ENCODE measurements around the gene SLC39A13. TPM values are rescaled to one million over a fixed set of nuclear protein-coding genes. Genes with fewer than 3 reads are reported as not detected.
A peak's percentile ranks its signal among the peaks of the same experiment; 100 is the strongest.

SLC39A13 gene
- total and polyA plus RNA-seq, 2 of the 13 experiments (the other 11 are each of a cell fraction or from before 2014, with no cell fraction given) = 15.3 to 30.5 TPM

DNA sequence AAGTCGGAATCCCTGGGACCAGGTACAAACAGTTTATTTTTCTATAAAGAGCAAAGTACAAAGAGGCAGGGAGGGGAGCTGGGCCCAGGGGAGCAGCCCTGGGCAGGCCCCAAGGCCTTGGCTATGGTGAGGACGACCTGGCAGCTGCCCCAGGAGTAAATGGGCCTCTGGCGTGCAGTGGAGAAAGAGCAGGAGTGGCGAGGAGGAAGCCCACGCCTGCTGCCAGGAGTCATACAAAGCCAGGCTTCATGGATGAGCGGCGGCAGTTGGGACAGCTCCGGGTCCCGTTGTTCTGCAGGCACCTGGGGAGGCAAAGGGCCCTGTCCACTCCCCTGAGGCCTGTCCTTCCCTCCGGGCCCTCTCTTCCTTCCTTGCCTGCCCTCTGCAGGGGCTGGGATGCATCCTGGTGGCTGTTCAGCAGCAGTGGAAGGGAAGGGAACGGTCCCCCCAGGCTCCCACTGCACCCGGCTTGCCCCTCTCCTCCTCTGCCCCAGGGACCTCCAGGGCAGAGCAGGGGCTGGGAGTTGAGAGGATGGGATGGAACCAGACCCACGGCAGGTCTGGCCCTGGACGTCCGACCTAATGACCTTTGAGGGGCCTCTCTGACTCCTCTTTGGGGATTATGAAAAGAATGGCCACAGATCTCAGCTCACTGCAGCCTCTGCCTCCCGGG is 29.5 kb downstream of the SLC39A13 start:
- Histone ChIP-seq H3K4me3 (replicated peaks in 1 of 3; ENCODE audit: insufficient read depth in 1 of 3, low read depth in 2 of 3, low read length in 3 of 3) (peak overlapping the region; percentile 70 to 80 (median 78)), H3K27ac (ENCODE audit: extremely low read length, insufficient read depth, low read length) (peak overlapping the region; percentile 97), H3K79me2 (ENCODE audit: insufficient read depth, low read length) (no peaks in the 10 kb centered on the region), H3K4me2 (ENCODE audit: low read depth, low read length) (peak overlapping the region; percentile 90), H3K9me3 (ENCODE audit: low read length) (no peaks in the 10 kb centered on the region), H4K20me1 (ENCODE audit: insufficient read depth, low read length) (no peaks in the 10 kb centered on the region), H3K27me3 (ENCODE audit: control insufficient read depth in 1 of 2, insufficient read depth in 2 of 2, low read length in 2 of 2) (no peaks in the 10 kb centered on the region; a peak in 1 of 5 replicates), H3K9ac (ENCODE audit: insufficient read depth, low read depth, low read length) (peak overlapping the region; percentile 88), H2AFZ (ENCODE audit: low read length) (no peak overlapping the region), H3K4me1 (ENCODE audit: insufficient read depth, low read length) (peaks cover 73% of the 10 kb centered on the region), H3K36me3 (replicated peaks in 1 of 2; ENCODE audit: control insufficient read depth in 1 of 2, insufficient read depth in 2 of 2, low read length in 2 of 2) (no peaks in the 10 kb centered on the region; a peak in 1 of 5 replicates)
- FAIRE-seq = peak; percentile 37
- ChIA-PET POLR2A (interaction anchor here (0.7 to 3.0 kb wide), 14 partner anchors 8 to 180 kb away, joined by 3 to 68 read pairs (median 5); partner anchors contain the start of genes NR1H3, PSMC3, RAPSN and SLC39A13), CTCF (ENCODE audit: low intra/inter-chr PET ratio, low total read pairs) (no interaction called here)
- intact Hi-C loops (cut with micrococcal nuclease; ENCODE audit: unreplicated experiment) = loop anchor here (5.0 kb wide), 1 partner anchor 721 kb away; the partner anchor contains the start of gene F2
- BruUV-seq (replicated peaks) = TSS peak; percentile 81
- in situ Hi-C loops (cut with HindIII; ENCODE audit: extremely low pct_ligation_motif_present, low pct_unique_long_range_greater_than_20kb) = no loop called here
- DNase-seq (ENCODE audit: low spot score) = peak; percentile 68
- 0% methylated on average over 6 of the region's 16 CpGs for WGBS (ENCODE audit: low lambda C conversion rate)
- peak; percentile 84 for ATAC-seq
- TF ChIP-seq ZNF598 (CRISPR knock-in tag; IDR thresholded peaks at IDR 0.05; ENCODE audit: borderline replicate concordance) (peak; percentile 52; the same call in 1 of the 2 replicates), NCOA2 (CRISPR knock-in tag; IDR thresholded peaks at IDR 0.05) (peak; percentile 56; the same call in 1 of the 2 replicates), SRSF9 (IDR thresholded peaks at IDR 0.05; ENCODE audit: borderline replicate concordance, insufficient read depth, low read depth, low read length, poor library complexity, severe bottlenecking) (no peak), SOX6 (IDR thresholded peaks at IDR 0.05) (no peak), SOX6 (CRISPR knock-in tag; IDR thresholded peaks at IDR 0.05) (peak; percentile 36; the same call in 1 of the 2 replicates), ISL2 (CRISPR knock-in tag; IDR thresholded peaks at IDR 0.05) (peak; percentile 47; the same call in 1 of the 2 replicates), HES4 (CRISPR knock-in tag; IDR thresholded peaks at IDR 0.05; ENCODE audit: borderline replicate concordance) (peak; percentile 19), HNRNPLL (IDR thresholded peaks at IDR 0.05; ENCODE audit: low read depth, low read length, poor library complexity, severe bottlenecking) (peak; percentile 17), FLYWCH1 (CRISPR knock-in tag; IDR thresholded peaks at IDR 0.05) (no peak), THAP11 (CRISPR knock-in tag; IDR thresholded peaks at IDR 0.05) (peak; percentile 61), ZNF501 (CRISPR knock-in tag; IDR thresholded peaks at IDR 0.05) (peak; percentile 12; the same call in 1 of the 2 replicates), ZFP90 (CRISPR knock-in tag; IDR thresholded peaks at IDR 0.05; ENCODE audit: borderline replicate concordance) (no peak), GATAD2A (CRISPR knock-in tag; IDR thresholded peaks at IDR 0.05) (peak; percentile 79), AGO2 (optimal IDR thresholded peaks at IDR 0.05; ENCODE audit: low read depth, low read length) (peak; percentile 53), SAP130 (CRISPR knock-in tag; IDR thresholded peaks at IDR 0.05; ENCODE audit: low read depth) (peak; percentile 68), ZNF746 (CRISPR knock-in tag; IDR thresholded peaks at IDR 0.05) (peak; percentile 61; the same call in 1 of the 2 replicates), ZBTB38 (CRISPR knock-in tag; IDR thresholded peaks at IDR 0.05) (peak; percentile 54; the same call in 1 of the 2 replicates)
- TF ChIP-seq, protein P1, sequence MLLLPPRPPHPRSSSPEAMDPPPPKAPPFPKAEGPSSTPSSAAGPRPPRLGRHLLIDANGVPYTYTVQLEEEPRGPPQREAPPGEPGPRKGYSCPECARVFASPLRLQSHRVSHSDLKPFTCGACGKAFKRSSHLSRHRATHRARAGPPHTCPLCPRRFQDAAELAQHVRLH (CRISPR knock-in tag; IDR thresholded peaks at IDR 0.05; ENCODE audit: borderline replicate concordance, low read depth) = 0 out of 2 replicates have a peak, but pooled peaks have one; percentile 52
- TF ChIP-seq, protein P2, sequence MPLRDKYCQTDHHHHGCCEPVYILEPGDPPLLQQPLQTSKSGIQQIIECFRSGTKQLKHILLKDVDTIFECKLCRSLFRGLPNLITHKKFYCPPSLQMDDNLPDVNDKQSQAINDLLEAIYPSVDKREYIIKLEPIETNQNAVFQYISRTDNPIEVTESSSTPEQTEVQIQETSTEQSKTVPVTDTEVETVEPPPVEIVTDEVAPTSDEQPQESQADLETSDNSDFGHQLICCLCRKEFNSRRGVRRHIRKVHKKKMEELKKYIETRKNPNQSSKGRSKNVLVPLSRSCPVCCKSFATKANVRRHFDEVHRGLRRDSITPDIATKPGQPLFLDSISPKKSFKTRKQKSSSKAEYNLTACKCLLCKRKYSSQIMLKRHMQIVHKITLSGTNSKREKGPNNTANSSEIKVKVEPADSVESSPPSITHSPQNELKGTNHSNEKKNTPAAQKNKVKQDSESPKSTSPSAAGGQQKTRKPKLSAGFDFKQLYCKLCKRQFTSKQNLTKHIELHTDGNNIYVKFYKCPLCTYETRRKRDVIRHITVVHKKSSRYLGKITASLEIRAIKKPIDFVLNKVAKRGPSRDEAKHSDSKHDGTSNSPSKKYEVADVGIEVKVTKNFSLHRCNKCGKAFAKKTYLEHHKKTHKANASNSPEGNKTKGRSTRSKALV (CRISPR knock-in tag; IDR thresholded peaks at IDR 0.05) = no peak
- TF ChIP-seq, protein P3, sequence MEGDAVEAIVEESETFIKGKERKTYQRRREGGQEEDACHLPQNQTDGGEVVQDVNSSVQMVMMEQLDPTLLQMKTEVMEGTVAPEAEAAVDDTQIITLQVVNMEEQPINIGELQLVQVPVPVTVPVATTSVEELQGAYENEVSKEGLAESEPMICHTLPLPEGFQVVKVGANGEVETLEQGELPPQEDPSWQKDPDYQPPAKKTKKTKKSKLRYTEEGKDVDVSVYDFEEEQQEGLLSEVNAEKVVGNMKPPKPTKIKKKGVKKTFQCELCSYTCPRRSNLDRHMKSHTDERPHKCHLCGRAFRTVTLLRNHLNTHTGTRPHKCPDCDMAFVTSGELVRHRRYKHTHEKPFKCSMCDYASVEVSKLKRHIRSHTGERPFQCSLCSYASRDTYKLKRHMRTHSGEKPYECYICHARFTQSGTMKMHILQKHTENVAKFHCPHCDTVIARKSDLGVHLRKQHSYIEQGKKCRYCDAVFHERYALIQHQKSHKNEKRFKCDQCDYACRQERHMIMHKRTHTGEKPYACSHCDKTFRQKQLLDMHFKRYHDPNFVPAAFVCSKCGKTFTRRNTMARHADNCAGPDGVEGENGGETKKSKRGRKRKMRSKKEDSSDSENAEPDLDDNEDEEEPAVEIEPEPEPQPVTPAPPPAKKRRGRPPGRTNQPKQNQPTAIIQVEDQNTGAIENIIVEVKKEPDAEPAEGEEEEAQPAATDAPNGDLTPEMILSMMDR (CRISPR knock-in tag; IDR thresholded peaks at IDR 0.05) = peak; percentile 48
